Subcutaneous abdominal adipose tissue (tissue), 5 donors: ENCODE results near the gene SH3GL2.
A peak's percentile ranks its signal among the peaks of the same experiment; 100 is the strongest.

ENCODE experiments used
- H3K27ac ChIP-seq: one replicate; pipeline ENCODE4 v1.7.0; 2013; ENCODE audit warnings: low read depth, mild to moderate bottlenecking, inconsistent platforms, low read length, moderate library complexity
- H3K27me3 ChIP-seq, 5 donors: one replicate each; pipeline ENCODE4 v1.7.0; 2013; ENCODE audit warnings: low read length in 5 of 5, inconsistent platforms in 1 of 5; ENCODE audit not compliant: control insufficient read depth in 5 of 5, insufficient read depth in 4 of 5
- H3K36me3 ChIP-seq, 5 donors: one replicate each; pipeline ENCODE4 v1.7.0; 2013; ENCODE audit warnings: low read length in 5 of 5; ENCODE audit not compliant: control insufficient read depth in 5 of 5, insufficient read depth in 5 of 5
- H3K4me1 ChIP-seq, 5 donors: one replicate each; pipeline ENCODE4 v1.7.0; 2013; ENCODE audit warnings: low read length in 5 of 5, mild to moderate bottlenecking in 3 of 5, moderate library complexity in 1 of 5; ENCODE audit not compliant: control insufficient read depth in 5 of 5, insufficient read depth in 5 of 5
- H3K4me3 ChIP-seq, 5 donors: one replicate each; pipeline ENCODE4 v1.7.0; 2013; ENCODE audit warnings: low read length in 5 of 5, low read depth in 1 of 5
- H3K9ac ChIP-seq, 5 donors: one replicate each; pipeline ENCODE4 v1.7.0; 2013; ENCODE audit warnings: low read length in 5 of 5, mild to moderate bottlenecking in 4 of 5, moderate library complexity in 3 of 5
- H3K9me3 ChIP-seq, 5 donors: one replicate each; pipeline ENCODE4 v1.7.0; 2013; ENCODE audit warnings: low read length in 5 of 5; ENCODE audit not compliant: control insufficient read depth in 5 of 5
- donor health status: healthy.
- donor health status: healthy.
- donor health status: healthy.
- donor health status: healthy.
- donor health status: healthy.

SH3GL2 gene

GRCh38 chr9:17578911-17579793 is at the start of gene SH3GL2:
Gene SH3GL2, plus strand, starts transcription at chr9:17579066.
- Histone ChIP-seq H3K36me3 (no peaks in the 10 kb centered on the region), H3K4me3 (peak within 1 kb of the TSS in 4 of 5 donors; percentile 32 to 74 (median 56)), H3K9me3 (no peaks in the 10 kb centered on the region), H3K27ac (no peak within 1 kb of the TSS), H3K9ac (no peak within 1 kb of the TSS), H3K4me1 (peaks cover 0 to 12% (median 12%) of the 10 kb centered on the region in 5 donors), H3K27me3 (peaks cover 14 to 27% (median 19%) of the 10 kb centered on the region in 5 donors)

GRCh38 chr9:17531642-17532254 is 47.1 kb upstream of the SH3GL2 start:
- H3K4me3 ChIP-seq, result no peak overlapping the region
- no peaks in the 10 kb centered on the region for H3K27me3 ChIP-seq
- no peak overlapping the region for H3K27ac ChIP-seq
- H3K36me3 ChIP-seq, result no peaks in the 10 kb centered on the region
- no peaks in the 10 kb centered on the region for H3K9me3 ChIP-seq
- no peak overlapping the region for H3K9ac ChIP-seq
- H3K4me1 ChIP-seq, result peaks cover 0 to 3% (median 0%) of the 10 kb centered on the region in 5 donors

GRCh38 chr9:17532461-17532860 is 46.4 kb upstream of the SH3GL2 start:
- no peak overlapping the region for H3K9ac ChIP-seq
- no peaks in the 10 kb centered on the region for H3K36me3 ChIP-seq
- no peak overlapping the region for H3K4me3 ChIP-seq
- H3K27me3 ChIP-seq, result no peaks in the 10 kb centered on the region
- no peaks in the 10 kb centered on the region for H3K9me3 ChIP-seq
- no peak overlapping the region for H3K27ac ChIP-seq
- H3K4me1 ChIP-seq, result peaks cover 0 to 3% (median 0%) of the 10 kb centered on the region in 5 donors

- H3K4me3 ChIP-seq, result no peak overlapping the region
- no peak overlapping the region for H3K27ac ChIP-seq
- H3K36me3 ChIP-seq, result no peaks in the 10 kb centered on the region
- H3K9ac ChIP-seq, result no peak overlapping the region
- peaks cover 0 to 3% (median 0%) of the 10 kb centered on the region in 5 donors for H3K4me1 ChIP-seq
- H3K9me3 ChIP-seq, result no peaks in the 10 kb centered on the region
- H3K27me3 ChIP-seq, result no peaks in the 10 kb centered on the region
Observed at GRCh38 chr9:17535176-17535575, 43.7 kb upstream of the SH3GL2 start.

GRCh38 chr9:17536027-17536426 is 42.8 kb upstream of the SH3GL2 start:
- no peak overlapping the region for H3K4me3 ChIP-seq
- H3K4me1 ChIP-seq, result peaks cover 0 to 3% (median 0%) of the 10 kb centered on the region in 5 donors
- no peaks in the 10 kb centered on the region for H3K27me3 ChIP-seq
- no peaks in the 10 kb centered on the region for H3K36me3 ChIP-seq
- no peaks in the 10 kb centered on the region for H3K9me3 ChIP-seq
- no peak overlapping the region for H3K9ac ChIP-seq
- no peak overlapping the region for H3K27ac ChIP-seq

- no peak overlapping the region for H3K4me3 ChIP-seq
- H3K36me3 ChIP-seq, result no peaks in the 10 kb centered on the region
- H3K9ac ChIP-seq, result no peak overlapping the region
- H3K4me1 ChIP-seq, result no peaks in the 10 kb centered on the region
- H3K27ac ChIP-seq, result no peak overlapping the region
- H3K9me3 ChIP-seq, result peaks cover 2 to 15% (median 7%) of the 10 kb centered on the region in 5 donors
- H3K27me3 ChIP-seq, result no peaks in the 10 kb centered on the region
Observed at GRCh38 chr9:17551023-17551422, 27.8 kb upstream of the SH3GL2 start.

GRCh38 chr9:17555362-17556054 is 23.4 kb upstream of the SH3GL2 start:
- Histone ChIP-seq H3K4me1 (no peaks in the 10 kb centered on the region), H3K36me3 (no peaks in the 10 kb centered on the region), H3K27ac (no peak overlapping the region), H3K4me3 (no peak overlapping the region), H3K27me3 (no peaks in the 10 kb centered on the region), H3K9ac (no peak overlapping the region), H3K9me3 (no peaks in the 10 kb centered on the region)

- no peaks in the 10 kb centered on the region for H3K36me3 ChIP-seq
Observed at GRCh38 chr9:17556255-17556654, 22.6 kb upstream of the SH3GL2 start.

GRCh38 chr9:17556935-17557334 is 21.9 kb upstream of the SH3GL2 start:
- Histone ChIP-seq H3K27ac (no peak overlapping the region), H3K9me3 (no peaks in the 10 kb centered on the region), H3K4me3 (no peak overlapping the region), H3K9ac (no peak overlapping the region), H3K36me3 (no peaks in the 10 kb centered on the region), H3K27me3 (no peaks in the 10 kb centered on the region), H3K4me1 (no peaks in the 10 kb centered on the region)

More at GRCh38 chr9:17556255-17556654, 22.6 kb upstream of the SH3GL2 start:
- H3K27me3 ChIP-seq, result no peaks in the 10 kb centered on the region
- no peak overlapping the region for H3K4me3 ChIP-seq
- H3K9ac ChIP-seq, result no peak overlapping the region
- no peaks in the 10 kb centered on the region for H3K9me3 ChIP-seq
- no peaks in the 10 kb centered on the region for H3K4me1 ChIP-seq
- no peak overlapping the region for H3K27ac ChIP-seq

GRCh38 chr9:17571825-17572224 is 7.0 kb upstream of the SH3GL2 start:
- H3K4me3 ChIP-seq, result no peak overlapping the region
- no peak overlapping the region for H3K27ac ChIP-seq
- H3K27me3 ChIP-seq, result peaks cover 0 to 6% (median 0%) of the 10 kb centered on the region in 5 donors
- H3K36me3 ChIP-seq, result no peaks in the 10 kb centered on the region
- H3K9me3 ChIP-seq, result no peaks in the 10 kb centered on the region
- no peak overlapping the region for H3K9ac ChIP-seq
- H3K4me1 ChIP-seq, result no peaks in the 10 kb centered on the region
